ENCODE data around the gene MSRB2. TPM values are rescaled to one million over a fixed set of nuclear protein-coding genes. Genes with fewer than 3 reads are reported as not detected.

MSRB2 gene
- total and polyA plus RNA-seq, 2 of the 4 experiments (the other 2 are of a cell fraction): 10.6 to 20.1 TPM

- Histone ChIP-seq H4K20me1 (ENCODE audit: insufficient read depth, low read length) (no peaks in the 10 kb centered on the region), H3K56ac (ENCODE audit: extremely low read depth, insufficient read depth, low read length) (no peak overlapping the region), H3K36me3 (ENCODE audit: control insufficient read depth, insufficient read depth, low read length) (no peaks in the 10 kb centered on the region), H3K4me1 (ENCODE audit: control insufficient read depth, insufficient read depth, low read length) (no peaks in the 10 kb centered on the region), H3K9ac (ENCODE audit: low read depth, low read length) (no peak overlapping the region), H3K4me3 (ENCODE audit: insufficient read depth, low read depth, low read length) (no peak overlapping the region), H3K18ac (ENCODE audit: low read depth, low read length) (no peak overlapping the region), H3K27ac (ENCODE audit: insufficient read depth, low read length) (no peak overlapping the region), H3K23ac (ENCODE audit: low read depth, low read length) (no peak overlapping the region), H2BK120ac (ENCODE audit: low read depth, low read length) (no peak overlapping the region), H2BK15ac (ENCODE audit: low read depth, low read length) (no peak overlapping the region), H3K9me1 (ENCODE audit: insufficient read depth, low read length) (no peaks in the 10 kb centered on the region), H2AK9ac (replicated peaks; ENCODE audit: low read depth, low read length, poor library complexity) (no peak overlapping the region), H4K91ac (ENCODE audit: insufficient read depth, low read depth, low read length) (no peak overlapping the region), H3K27me3 (ENCODE audit: control insufficient read depth, insufficient read depth, low read length) (peaks cover 4% of the 10 kb centered on the region), H3K4ac (ENCODE audit: low read depth, low read length) (no peak overlapping the region), H3K14ac (replicated peaks; ENCODE audit: low read depth, low read length) (no peak overlapping the region), H4K5ac (ENCODE audit: low read depth, low read length) (no peak overlapping the region), H2BK5ac (ENCODE audit: low read depth, low read length, poor library complexity, severe bottlenecking) (no peak overlapping the region), H2BK20ac (ENCODE audit: low read depth, low read length) (no peak overlapping the region), H3K79me1 (ENCODE audit: low read depth in 1 of 2, low read length in 2 of 2) (no peaks in the 10 kb centered on the region), H3K9me3 (ENCODE audit: control insufficient read depth, insufficient read depth, low read length) (no peaks in the 10 kb centered on the region), H4K8ac (ENCODE audit: low read depth in 2 of 2, low read length in 2 of 2) (no peak overlapping the region), H3K4me2 (ENCODE audit: low read depth, low read length) (no peak overlapping the region), H2AFZ (replicated peaks; ENCODE audit: low read length, poor library complexity) (no peak overlapping the region), H2AK5ac (ENCODE audit: low read depth, low read length) (no peak overlapping the region)
- CTCF ChIA-PET: no interaction called here
- TF ChIP-seq RAD21 (IDR thresholded peaks at IDR 0.05; ENCODE audit: low read length): no peak
- no peak for TF ChIP-seq MAFK (IDR thresholded peaks at IDR 0.05; ENCODE audit: low read depth, low read length)
- TF ChIP-seq CHD1 (IDR thresholded peaks at IDR 0.05; ENCODE audit: low read depth, low read length): no peak
- no peak for TF ChIP-seq USF2 (IDR thresholded peaks at IDR 0.05; ENCODE audit: low read depth, low read length)
- TF ChIP-seq SMC3 (IDR thresholded peaks at IDR 0.05; ENCODE audit: low read depth, low read length): no peak
- intact Hi-C loops (cut with micrococcal nuclease) (no loop called here), in situ Hi-C loops (cut with MboI; ENCODE audit: low sequenced_read_pairs) (no loop called here), dilution Hi-C loops (cut with HindIII; ENCODE audit: low sequenced_read_pairs, unreplicated experiment) (no loop called here)
- ATAC-seq (ENCODE audit: low read depth): no peak
- no peak for DNase-seq
- no TSS peak for BruUV-seq (replicated peaks)
- POLR2A ChIA-PET (ENCODE audit: unreplicated experiment): no interaction called here
- WGBS, 2 experiments (ENCODE audit: extremely low coverage in 2 of 2, insufficient read length in 1 of 2): no CpG with 5 or more reads among the region's 3 CpGs
Observed at GRCh38 chr10:23073527-23073926, 21.9 kb upstream of the MSRB2 start.
